HG02798 (cell line): Measurements from ENCODE around the gene CTAGE1.
"Not testable (repeated sequence)": the region's sequence is repeated elsewhere in the genome, so short reads cannot be mapped to it uniquely, and the experiment has no call there.

Experiments
- ATAC-seq: cut with Tn5 transposase; IDR thresholded peaks from one replicate; pipeline ENCODE4 v1.9.1; 2021; ENCODE audit warnings: mild to moderate bottlenecking; ENCODE audit not compliant: unreplicated experiment, poor library complexity

Gene CTAGE1

GRCh38 chr18:22393164-22393563, 24.6 kb downstream of the CTAGE1 start:
- not testable (repeated sequence) for ATAC-seq

- no peak for ATAC-seq
Measured at GRCh38 chr18:22391407-22392345, 26.0 kb downstream of the CTAGE1 start.

GRCh38 chr18:22387787-22388186, 29.9 kb downstream of the CTAGE1 start:
- no peak for ATAC-seq

- ATAC-seq, result no peak
Measured at GRCh38 chr18:22387364-22387763, 30.4 kb downstream of the CTAGE1 start.

GRCh38 chr18:22385718-22386117, 32.0 kb downstream of the CTAGE1 start:
- ATAC-seq, result no peak

- peak; percentile 41 for ATAC-seq
Measured at GRCh38 chr18:22378672-22379282, 38.9 kb downstream of the CTAGE1 start.

- no peak for ATAC-seq
Measured at GRCh38 chr18:22377769-22378168, 39.9 kb downstream of the CTAGE1 start.

- no peak for ATAC-seq
Measured at GRCh38 chr18:22370414-22370813, 47.3 kb downstream of the CTAGE1 start.

- no peak for ATAC-seq
Measured at GRCh38 chr18:22368021-22368420, 49.7 kb downstream of the CTAGE1 start.

- ATAC-seq, result no peak
Measured at GRCh38 chr18:22367303-22367702, 50.4 kb downstream of the CTAGE1 start.

- ATAC-seq, result no peak
Measured at GRCh38 chr18:22363867-22364463, 53.8 kb downstream of the CTAGE1 start.
